Measurements from ENCODE around the gene PAOX.
"Not testable (repeated sequence)": the region's sequence is repeated elsewhere in the genome, so short reads cannot be mapped to it uniquely, and the experiment has no call there.

The PAOX gene

GRCh38 chr10:133421336-133422222 is 42.5 kb downstream of the PAOX start:
- no peak overlapping the region for H3K4me2 ChIP-seq (ENCODE audit: low read length)

GRCh38 chr10:133422223-133422806 is 43.3 kb downstream of the PAOX start:
- H3K9me3 ChIP-seq (ENCODE audit: low read length), result no peaks in the 10 kb centered on the region
- H3K36me3 ChIP-seq (ENCODE audit: insufficient read depth, low read length), result peaks cover 38% of the 10 kb centered on the region
- H3K4me1 ChIP-seq (ENCODE audit: insufficient read depth, low read length, severe bottlenecking), result no peaks in the 10 kb centered on the region
- H3K27ac ChIP-seq (ENCODE audit: low read depth, low read length, poor library complexity, severe bottlenecking), result no peak overlapping the region
- no peaks in the 10 kb centered on the region for H3F3A ChIP-seq (ENCODE audit: insufficient read depth, low read length)
- H3K9ac ChIP-seq (ENCODE audit: low read length), result no peak overlapping the region
- no peaks in the 10 kb centered on the region for H3K27me3 ChIP-seq (ENCODE audit: insufficient read depth, low read length)
- no peaks in the 10 kb centered on the region for H3K9me2 ChIP-seq (ENCODE audit: low read depth, low read length)
- no peaks in the 10 kb centered on the region for H4K20me1 ChIP-seq (ENCODE audit: insufficient read depth, low read length)
- no peak for TF ChIP-seq CTCF (IDR thresholded peaks at IDR 0.05; ENCODE audit: low read length)
- no peak for TF ChIP-seq EZH2 (IDR thresholded peaks at IDR 0.05; ENCODE audit: borderline replicate concordance, low read length)
- no peaks in the 10 kb centered on the region for H3K79me2 ChIP-seq (ENCODE audit: insufficient read depth, low read length)
- no peak overlapping the region for H3K4me3 ChIP-seq (ENCODE audit: low read depth, low read length, poor library complexity, severe bottlenecking)
- no peak overlapping the region for H3K4me2 ChIP-seq (ENCODE audit: low read length)
- H2AFZ ChIP-seq (ENCODE audit: low read length), result no peak overlapping the region

More at GRCh38 chr10:133421336-133422222, 42.5 kb downstream of the PAOX start:
- Histone ChIP-seq H3K79me2 (ENCODE audit: insufficient read depth, low read length) (no peaks in the 10 kb centered on the region), H4K20me1 (ENCODE audit: insufficient read depth, low read length) (no peaks in the 10 kb centered on the region), H3F3A (ENCODE audit: insufficient read depth, low read length) (no peaks in the 10 kb centered on the region), H3K9me2 (ENCODE audit: low read depth, low read length) (no peaks in the 10 kb centered on the region), H3K27ac (ENCODE audit: low read depth, low read length, poor library complexity, severe bottlenecking) (no peak overlapping the region), H2AFZ (ENCODE audit: low read length) (no peak overlapping the region), H3K9me3 (ENCODE audit: low read length) (no peaks in the 10 kb centered on the region), H3K9ac (ENCODE audit: low read length) (no peak overlapping the region), H3K4me1 (ENCODE audit: insufficient read depth, low read length, severe bottlenecking) (no peaks in the 10 kb centered on the region), H3K36me3 (ENCODE audit: insufficient read depth, low read length) (peaks cover 38% of the 10 kb centered on the region), H3K27me3 (ENCODE audit: insufficient read depth, low read length) (no peaks in the 10 kb centered on the region), H3K4me3 (ENCODE audit: low read depth, low read length, poor library complexity, severe bottlenecking) (no peak overlapping the region)
- no peak for TF ChIP-seq EZH2 (IDR thresholded peaks at IDR 0.05; ENCODE audit: borderline replicate concordance, low read length)
- no peak for TF ChIP-seq CTCF (IDR thresholded peaks at IDR 0.05; ENCODE audit: low read length)

- no peak overlapping the region for H3K4me2 ChIP-seq (ENCODE audit: low read length)
- H3K79me2 ChIP-seq (ENCODE audit: insufficient read depth, low read length), result no peaks in the 10 kb centered on the region
- H3F3A ChIP-seq (ENCODE audit: insufficient read depth, low read length), result no peaks in the 10 kb centered on the region
- no peaks in the 10 kb centered on the region for H3K9me3 ChIP-seq (ENCODE audit: low read length)
- no peaks in the 10 kb centered on the region for H4K20me1 ChIP-seq (ENCODE audit: insufficient read depth, low read length)
- H2AFZ ChIP-seq (ENCODE audit: low read length), result no peak overlapping the region
- no peaks in the 10 kb centered on the region for H3K9me2 ChIP-seq (ENCODE audit: low read depth, low read length)
- TF ChIP-seq EZH2 (IDR thresholded peaks at IDR 0.05; ENCODE audit: borderline replicate concordance, low read length) (no peak), CTCF (IDR thresholded peaks at IDR 0.05; ENCODE audit: low read length) (no peak)
- no peak overlapping the region for H3K9ac ChIP-seq (ENCODE audit: low read length)
- H3K27ac ChIP-seq (ENCODE audit: low read depth, low read length, poor library complexity, severe bottlenecking), result no peak overlapping the region
- no peaks in the 10 kb centered on the region for H3K27me3 ChIP-seq (ENCODE audit: insufficient read depth, low read length)
- H3K4me1 ChIP-seq (ENCODE audit: insufficient read depth, low read length, severe bottlenecking), result no peaks in the 10 kb centered on the region
- H3K36me3 ChIP-seq (ENCODE audit: insufficient read depth, low read length), result peaks cover 35% of the 10 kb centered on the region
- H3K4me3 ChIP-seq (ENCODE audit: low read depth, low read length, poor library complexity, severe bottlenecking), result no peak overlapping the region
These were observed 44.0 kb downstream of the PAOX start for GRCh38 chr10:133422807-133423771.

- H3K9me2 ChIP-seq (ENCODE audit: low read depth, low read length); H3K9me3 ChIP-seq (ENCODE audit: low read length); H3K4me3 ChIP-seq (ENCODE audit: low read depth, low read length, poor library complexity, severe bottlenecking); H3K27ac ChIP-seq (ENCODE audit: low read depth, low read length, poor library complexity, severe bottlenecking); H3K27me3 ChIP-seq (ENCODE audit: insufficient read depth, low read length); H3K4me1 ChIP-seq (ENCODE audit: insufficient read depth, low read length, severe bottlenecking); H3K79me2 ChIP-seq (ENCODE audit: insufficient read depth, low read length); H3K9ac ChIP-seq (ENCODE audit: low read length); H3K4me2 ChIP-seq (ENCODE audit: low read length); H3F3A ChIP-seq (ENCODE audit: insufficient read depth, low read length); H2AFZ ChIP-seq (ENCODE audit: low read length); H4K20me1 ChIP-seq (ENCODE audit: insufficient read depth, low read length): not testable (repeated sequence)
- H3K36me3 ChIP-seq (ENCODE audit: insufficient read depth, low read length), result peaks cover 27% of the 10 kb centered on the region
These were observed 45.0 kb downstream of the PAOX start for GRCh38 chr10:133424102-133424501.
